ENCODE results near the gene HMGB1.
A peak's percentile ranks its signal among the peaks of the same experiment; 100 is the strongest.

The HMGB1 gene

DNA sequence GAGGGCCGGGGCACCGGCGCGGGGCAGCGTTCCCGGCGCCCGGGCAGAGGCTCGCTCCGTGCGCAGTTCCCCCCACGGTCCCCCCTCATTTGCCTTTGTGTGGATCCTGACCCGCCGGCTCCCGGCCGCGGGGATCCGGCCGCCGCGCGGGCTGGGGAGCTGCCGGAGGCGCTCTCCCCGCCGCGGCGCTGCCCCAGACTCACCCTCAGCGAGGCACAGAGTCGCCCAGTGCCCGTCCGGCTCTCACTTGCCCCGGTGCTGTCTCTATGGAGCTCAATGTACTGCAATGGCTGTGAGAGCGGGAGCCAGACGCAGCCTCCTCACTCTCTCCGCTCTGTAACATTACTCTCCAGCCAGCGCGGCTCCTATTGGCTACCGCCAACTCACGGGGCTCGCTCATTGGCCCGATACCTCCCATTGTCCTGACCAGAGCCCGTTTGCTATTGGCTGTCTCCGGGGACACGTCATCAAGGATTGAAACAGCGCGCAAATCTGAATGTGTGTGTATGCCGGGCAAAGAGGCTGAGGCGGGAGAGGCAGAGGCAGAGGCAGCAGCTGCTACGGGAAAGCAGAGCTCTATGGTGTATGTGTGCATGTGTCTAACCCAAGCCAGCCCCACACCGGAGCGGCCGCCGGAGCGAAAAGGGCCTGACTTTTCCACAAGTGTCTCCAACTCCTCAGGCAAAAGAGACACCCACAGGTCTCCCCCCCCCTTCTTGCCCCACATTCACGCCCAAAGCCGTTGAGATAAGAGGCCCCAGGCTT, at the start of gene HMGB1:
HMGB1 (minus strand) TSS at position 344 of the 765 bp plus-strand sequence. CDS start 2,256 bp downstream, outside the sequence.
- DNase-seq (ENCODE audit: low read depth) = peak; percentile 99
- no peak for TF ChIP-seq CTCF (conservative IDR thresholded peaks at IDR 0.05; ENCODE audit: control insufficient read depth, insufficient read depth, low read depth, low read length)
- peak within 1 kb of the TSS; percentile 55 for H3K4me3 ChIP-seq (ENCODE audit: control insufficient read depth, low read depth, low read length)

- peak; percentile 24 for DNase-seq (ENCODE audit: low read depth)
- H3K4me3 ChIP-seq (ENCODE audit: control insufficient read depth, low read depth, low read length) = no peak overlapping the region
- TF ChIP-seq CTCF (conservative IDR thresholded peaks at IDR 0.05; ENCODE audit: control insufficient read depth, insufficient read depth, low read depth, low read length) = no peak
Measured at GRCh38 chr13:30510811-30511371, 45.2 kb upstream of the HMGB1 start.

DNA sequence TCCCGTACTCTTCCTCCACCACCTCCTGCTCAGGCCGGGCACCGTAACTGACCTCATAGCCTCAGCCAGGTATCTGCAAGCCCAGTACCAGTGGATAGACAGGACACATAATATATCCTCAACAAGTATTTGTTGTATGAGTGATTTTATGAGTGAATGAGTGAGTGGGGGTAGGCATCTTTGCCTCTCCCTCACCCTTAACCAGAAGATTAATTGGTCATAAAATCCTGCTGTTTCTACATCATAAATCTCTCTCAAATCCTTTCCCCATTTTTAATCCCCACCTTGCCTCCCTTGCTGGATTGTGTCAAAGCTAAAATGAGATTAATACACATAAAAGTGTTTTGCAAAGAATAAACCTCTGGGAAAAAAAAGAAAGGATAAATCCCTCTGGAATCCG, 44.4 kb upstream of the HMGB1 start:
- no peak overlapping the region for H3K4me3 ChIP-seq (ENCODE audit: control insufficient read depth, low read depth, low read length)
- no peak for TF ChIP-seq CTCF (conservative IDR thresholded peaks at IDR 0.05; ENCODE audit: control insufficient read depth, insufficient read depth, low read depth, low read length)
- no peak for DNase-seq (ENCODE audit: low read depth)

GRCh38 chr13:30509254-30510050, 43.7 kb upstream of the HMGB1 start:
- no peak overlapping the region for H3K4me3 ChIP-seq (ENCODE audit: control insufficient read depth, low read depth, low read length)
- no peak for TF ChIP-seq CTCF (conservative IDR thresholded peaks at IDR 0.05; ENCODE audit: control insufficient read depth, insufficient read depth, low read depth, low read length)
- DNase-seq (ENCODE audit: low read depth) = no peak

GRCh38 chr13:30504081-30504480, 38.3 kb upstream of the HMGB1 start:
- no peak overlapping the region for H3K4me3 ChIP-seq (ENCODE audit: control insufficient read depth, low read depth, low read length)
- no peak for TF ChIP-seq CTCF (conservative IDR thresholded peaks at IDR 0.05; ENCODE audit: control insufficient read depth, insufficient read depth, low read depth, low read length)
- DNase-seq (ENCODE audit: low read depth) = peak; percentile 20

GRCh38 chr13:30502237-30502636, 36.5 kb upstream of the HMGB1 start:
- DNase-seq (ENCODE audit: low read depth) = no peak
- no peak overlapping the region for H3K4me3 ChIP-seq (ENCODE audit: control insufficient read depth, low read depth, low read length)
- TF ChIP-seq CTCF (conservative IDR thresholded peaks at IDR 0.05; ENCODE audit: control insufficient read depth, insufficient read depth, low read depth, low read length) = no peak

Measured in fibroblast of mammary gland (primary cell).